Neural cell (in vitro differentiated cells): Measurements from ENCODE around the gene PLAC8L1. TPM values are rescaled to one million over a fixed set of nuclear protein-coding genes. Genes with fewer than 3 reads are reported as not detected.

Experiments used
- H2AFZ ChIP-seq: fragments of 200-600, 300-800 bp; sonication (generic), shearing (Covaris generic); 2 replicates; pipeline ENCODE4 v1.6.0; 2014; ENCODE audit warnings: low read depth, mild to moderate bottlenecking, antibody characterized with exemption, low read length, moderate library complexity
- H3F3A ChIP-seq: fragments of 200-600 bp; shearing (Covaris generic); 2 replicates; pipeline ENCODE4 v1.6.1; 2016; ENCODE audit warnings: mild to moderate bottlenecking, moderate library complexity, mixed read lengths, antibody characterized with exemption, low read length; ENCODE audit not compliant: insufficient read depth, poor library complexity, severe bottlenecking
- H3K27ac ChIP-seq: fragments of 200-600, 300-800 bp; sonication (generic), shearing (Covaris generic); 2 replicates; pipeline ENCODE4 v1.5.1; 2014; ENCODE audit warnings: mild to moderate bottlenecking, low read length, moderate library complexity
- H3K27me3 ChIP-seq: fragments of 300-800, 200-600 bp; sonication (generic), shearing (Covaris generic); 2 replicates; pipeline ENCODE4 v1.6.0; 2014; ENCODE audit warnings: mild to moderate bottlenecking, low read depth, low read length, moderate library complexity; ENCODE audit not compliant: insufficient read depth
- H3K36me3 ChIP-seq: fragments of 300-800, 200-600 bp; sonication (generic), shearing (Covaris generic); 2 replicates; pipeline ENCODE4 v1.5.1; 2014; ENCODE audit warnings: mild to moderate bottlenecking, antibody characterized with exemption, low read length, moderate library complexity; ENCODE audit not compliant: insufficient read depth
- H3K4me2 ChIP-seq: fragments of 300-800, 200-600 bp; sonication (generic), shearing (Covaris generic); 2 replicates; pipeline ENCODE4 v1.6.0; 2014; ENCODE audit warnings: mild to moderate bottlenecking, low read length
- H3K4me3 ChIP-seq: fragments of 300-800, 200-600 bp; sonication (generic), shearing (Covaris generic); 2 replicates; pipeline ENCODE4 v1.5.1; 2014; ENCODE audit warnings: mild to moderate bottlenecking, low read length, moderate library complexity
- H3K79me2 ChIP-seq: fragments of 200-600 bp; shearing (Covaris generic); replicated peaks from 2 replicates; pipeline ENCODE4 v1.6.0; 2014; ENCODE audit warnings: mild to moderate bottlenecking, low read length, moderate library complexity; ENCODE audit not compliant: insufficient read depth
- H3K9ac ChIP-seq: fragments of 300-800, 200-600 bp; sonication (generic), shearing (Covaris generic); 2 replicates; pipeline ENCODE4 v1.6.1; 2016; ENCODE audit warnings: mild to moderate bottlenecking, low read length, mixed read lengths
- H3K9me2 ChIP-seq: fragments of 200-600 bp; shearing (Covaris generic); 2 replicates; pipeline ENCODE4 v1.6.1; 2016; ENCODE audit warnings: mild to moderate bottlenecking, low read length, mixed read lengths; ENCODE audit not compliant: insufficient read depth
- H3K9me3 ChIP-seq: fragments of 200-600, 300-800 bp; sonication (generic), shearing (Covaris generic); 2 replicates; pipeline ENCODE4 v1.6.1; 2016; ENCODE audit warnings: mild to moderate bottlenecking, mixed run types, low read length, moderate library complexity, mixed read lengths
- H4K20me1 ChIP-seq: fragments of 200-600 bp; shearing (Covaris generic); 2 replicates; pipeline ENCODE4 v1.6.1; 2016; ENCODE audit warnings: mild to moderate bottlenecking, mixed run types; ENCODE audit not compliant: insufficient read depth
- EP300 ChIP-seq: fragments of 450-650 bp; conservative IDR thresholded peaks from 2 replicates; pipeline ENCODE4 v1.6.1; 2014; ENCODE audit warnings: antibody characterized with exemption, mild to moderate bottlenecking, moderate library complexity; ENCODE audit not compliant: poor library complexity, severe bottlenecking
- EZH2 ChIP-seq: fragments of 200-600, 300-800 bp; shearing (Covaris generic), sonication (generic); IDR thresholded peaks from 2 replicates; pipeline ENCODE4 v1.6.1; 2014; ENCODE audit warnings: antibody characterized with exemption, low read length, borderline replicate concordance, mild to moderate bottlenecking; ENCODE audit not compliant: insufficient read depth, poor library complexity, severe bottlenecking
- MXI1 ChIP-seq: fragments of 450-650 bp; conservative IDR thresholded peaks from 2 replicates; pipeline ENCODE4 v1.6.1; 2014; ENCODE audit warnings: antibody characterized with exemption, mild to moderate bottlenecking; ENCODE audit not compliant: poor library complexity, severe bottlenecking
- POLR2AphosphoS5 ChIP-seq: IDR thresholded peaks from 2 replicates; pipeline ENCODE4 v1.6.1; 2012
- RAD21 ChIP-seq: fragments of 450-650 bp; conservative IDR thresholded peaks from 2 replicates; pipeline ENCODE4 v1.6.1; 2014; ENCODE audit warnings: antibody characterized with exemption, mild to moderate bottlenecking, moderate library complexity
- SMC3 ChIP-seq: fragments of 450-650 bp; conservative IDR thresholded peaks from 2 replicates; pipeline ENCODE4 v1.6.1; 2014; ENCODE audit warnings: antibody characterized with exemption, mild to moderate bottlenecking, moderate library complexity; ENCODE audit not compliant: poor library complexity
- TAF1 ChIP-seq: IDR thresholded peaks from 2 replicates; pipeline ENCODE4 v1.6.1; 2012; ENCODE audit warnings: low read depth
- polyA plus RNA-seq: library from polyadenylated mRNA; depleted of rRNA; stranded (reverse); fragments of >200 nt; gene quantifications from 2 replicates; pipeline ENCODE4 v1.2.3, GENCODE V29; 2014
- TF ChIP-seq, protein P1 (sequence below): fragments of 450-650 bp; IDR thresholded peaks from 2 replicates; pipeline ENCODE4 v1.5.1; 2014; ENCODE audit warnings: antibody characterized with exemption, mild to moderate bottlenecking, moderate library complexity; ENCODE audit not compliant: poor library complexity, severe bottlenecking
- TF ChIP-seq, protein P2 (sequence below): IDR thresholded peaks from 2 replicates; pipeline ENCODE4 v1.6.1; 2012; ENCODE audit warnings: borderline replicate concordance

The PLAC8L1 gene
- polyA plus RNA-seq, 1 donor from 2014 or later = 0.93 TPM

GRCh38 chr5:146050086-146050485, 55.3 kb downstream of the PLAC8L1 start:
- no peak overlapping the region for H3K4me3 ChIP-seq
- H3K9me3 ChIP-seq = no peaks in the 10 kb centered on the region
- no peak overlapping the region for H3K27ac ChIP-seq

GRCh38 chr5:146049704-146050026, 55.7 kb downstream of the PLAC8L1 start:
- Histone ChIP-seq H3K36me3 (no peaks in the 10 kb centered on the region), H3K27me3 (no peaks in the 10 kb centered on the region), H3K4me3 (no peak overlapping the region), H3K27ac (no peak overlapping the region), H3K9me3 (no peaks in the 10 kb centered on the region), H4K20me1 (no peaks in the 10 kb centered on the region), H3K4me2 (no peak overlapping the region), H3F3A (no peaks in the 10 kb centered on the region), H3K79me2 (no peaks in the 10 kb centered on the region), H3K9me2 (no peaks in the 10 kb centered on the region), H2AFZ (no peak overlapping the region), H3K9ac (no peak overlapping the region)
- no peak for TF ChIP-seq EZH2
- peak; percentile 55 for TF ChIP-seq SMC3
- TF ChIP-seq, protein P1, sequence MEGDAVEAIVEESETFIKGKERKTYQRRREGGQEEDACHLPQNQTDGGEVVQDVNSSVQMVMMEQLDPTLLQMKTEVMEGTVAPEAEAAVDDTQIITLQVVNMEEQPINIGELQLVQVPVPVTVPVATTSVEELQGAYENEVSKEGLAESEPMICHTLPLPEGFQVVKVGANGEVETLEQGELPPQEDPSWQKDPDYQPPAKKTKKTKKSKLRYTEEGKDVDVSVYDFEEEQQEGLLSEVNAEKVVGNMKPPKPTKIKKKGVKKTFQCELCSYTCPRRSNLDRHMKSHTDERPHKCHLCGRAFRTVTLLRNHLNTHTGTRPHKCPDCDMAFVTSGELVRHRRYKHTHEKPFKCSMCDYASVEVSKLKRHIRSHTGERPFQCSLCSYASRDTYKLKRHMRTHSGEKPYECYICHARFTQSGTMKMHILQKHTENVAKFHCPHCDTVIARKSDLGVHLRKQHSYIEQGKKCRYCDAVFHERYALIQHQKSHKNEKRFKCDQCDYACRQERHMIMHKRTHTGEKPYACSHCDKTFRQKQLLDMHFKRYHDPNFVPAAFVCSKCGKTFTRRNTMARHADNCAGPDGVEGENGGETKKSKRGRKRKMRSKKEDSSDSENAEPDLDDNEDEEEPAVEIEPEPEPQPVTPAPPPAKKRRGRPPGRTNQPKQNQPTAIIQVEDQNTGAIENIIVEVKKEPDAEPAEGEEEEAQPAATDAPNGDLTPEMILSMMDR = no peak
- no peak for TF ChIP-seq RAD21
- TF ChIP-seq, protein P2, sequence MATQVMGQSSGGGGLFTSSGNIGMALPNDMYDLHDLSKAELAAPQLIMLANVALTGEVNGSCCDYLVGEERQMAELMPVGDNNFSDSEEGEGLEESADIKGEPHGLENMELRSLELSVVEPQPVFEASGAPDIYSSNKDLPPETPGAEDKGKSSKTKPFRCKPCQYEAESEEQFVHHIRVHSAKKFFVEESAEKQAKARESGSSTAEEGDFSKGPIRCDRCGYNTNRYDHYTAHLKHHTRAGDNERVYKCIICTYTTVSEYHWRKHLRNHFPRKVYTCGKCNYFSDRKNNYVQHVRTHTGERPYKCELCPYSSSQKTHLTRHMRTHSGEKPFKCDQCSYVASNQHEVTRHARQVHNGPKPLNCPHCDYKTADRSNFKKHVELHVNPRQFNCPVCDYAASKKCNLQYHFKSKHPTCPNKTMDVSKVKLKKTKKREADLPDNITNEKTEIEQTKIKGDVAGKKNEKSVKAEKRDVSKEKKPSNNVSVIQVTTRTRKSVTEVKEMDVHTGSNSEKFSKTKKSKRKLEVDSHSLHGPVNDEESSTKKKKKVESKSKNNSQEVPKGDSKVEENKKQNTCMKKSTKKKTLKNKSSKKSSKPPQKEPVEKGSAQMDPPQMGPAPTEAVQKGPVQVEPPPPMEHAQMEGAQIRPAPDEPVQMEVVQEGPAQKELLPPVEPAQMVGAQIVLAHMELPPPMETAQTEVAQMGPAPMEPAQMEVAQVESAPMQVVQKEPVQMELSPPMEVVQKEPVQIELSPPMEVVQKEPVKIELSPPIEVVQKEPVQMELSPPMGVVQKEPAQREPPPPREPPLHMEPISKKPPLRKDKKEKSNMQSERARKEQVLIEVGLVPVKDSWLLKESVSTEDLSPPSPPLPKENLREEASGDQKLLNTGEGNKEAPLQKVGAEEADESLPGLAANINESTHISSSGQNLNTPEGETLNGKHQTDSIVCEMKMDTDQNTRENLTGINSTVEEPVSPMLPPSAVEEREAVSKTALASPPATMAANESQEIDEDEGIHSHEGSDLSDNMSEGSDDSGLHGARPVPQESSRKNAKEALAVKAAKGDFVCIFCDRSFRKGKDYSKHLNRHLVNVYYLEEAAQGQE = no peak

More at GRCh38 chr5:146050086-146050485, 55.3 kb downstream of the PLAC8L1 start:
- Histone ChIP-seq H3K9ac (no peak overlapping the region), H3K36me3 (no peaks in the 10 kb centered on the region), H3K27me3 (no peaks in the 10 kb centered on the region), H3F3A (no peaks in the 10 kb centered on the region), H3K4me2 (no peak overlapping the region), H4K20me1 (no peaks in the 10 kb centered on the region), H2AFZ (no peak overlapping the region), H3K9me2 (no peaks in the 10 kb centered on the region), H3K79me2 (no peaks in the 10 kb centered on the region)
- TF ChIP-seq EZH2 = no peak
- TF ChIP-seq, protein P1 = no peak
- no peak for TF ChIP-seq MXI1
- no peak for TF ChIP-seq RAD21
- TF ChIP-seq, protein P2 = no peak
- TF ChIP-seq TAF1 = no peak
- no peak for TF ChIP-seq SMC3
- no peak for TF ChIP-seq POLR2AphosphoS5
- no peak for TF ChIP-seq EP300
